ENCODE results near the gene MUS81.

GRCh38 chr11:65858681-65859087 is 1.5 kb upstream of the MUS81 start:
- no peak for TF ChIP-seq EP300 (IDR thresholded peaks at IDR 0.05)
- no peak for TF ChIP-seq CTCF (IDR thresholded peaks at IDR 0.05)
- TF ChIP-seq POLR2A (IDR thresholded peaks at IDR 0.05), result no peak

All from tibial nerve (tissue), 4 donors.